Glutamatergic neuron (in vitro differentiated cells): Measurements from ENCODE around the gene CFDP1. TPM values are rescaled to one million over a fixed set of nuclear protein-coding genes. Genes with fewer than 3 reads are reported as not detected.
A peak's percentile ranks its signal among the peaks of the same experiment; 100 is the strongest.
"Not testable (repeated sequence)": the region's sequence is repeated elsewhere in the genome, so short reads cannot be mapped to it uniquely, and the experiment has no call there.

Experiments used
- DNase-seq: peaks from one replicate; pipeline ENCODE4 v3.0.0; 2022
- H3K27ac Mint-ChIP-seq: one replicate; pipeline ENCODE4 v1.8.0; 2020; ENCODE audit warnings: mild to moderate bottlenecking, mixed read lengths, inconsistent platforms; ENCODE audit not compliant: unreplicated experiment
- H3K27me3 Mint-ChIP-seq: one replicate; pipeline ENCODE4 v1.8.0; 2020; ENCODE audit warnings: mild to moderate bottlenecking, moderate library complexity, mixed read lengths, inconsistent platforms; ENCODE audit not compliant: unreplicated experiment
- H3K36me3 Mint-ChIP-seq: one replicate; pipeline ENCODE4 v1.8.0; 2020; ENCODE audit warnings: mild to moderate bottlenecking, mixed read lengths, inconsistent platforms; ENCODE audit not compliant: unreplicated experiment
- H3K4me1 Mint-ChIP-seq: one replicate; pipeline ENCODE4 v1.8.0; 2020; ENCODE audit warnings: mild to moderate bottlenecking, low read depth, mixed read lengths, inconsistent platforms; ENCODE audit not compliant: unreplicated experiment
- H3K4me3 Mint-ChIP-seq: one replicate; pipeline ENCODE4 v1.8.0; 2020; ENCODE audit warnings: mild to moderate bottlenecking, mixed read lengths, inconsistent platforms; ENCODE audit not compliant: unreplicated experiment
- H3K9me3 Mint-ChIP-seq: one replicate; pipeline ENCODE4 v1.8.0; 2020; ENCODE audit warnings: mild to moderate bottlenecking, moderate library complexity, mixed read lengths, inconsistent platforms; ENCODE audit not compliant: unreplicated experiment
- total RNA-seq: library from RNA; stranded (reverse); fragmentation: NEBNext Ultra II Directional; extraction: Animal tissue kit (Norgen Biotek cat#: 25700); gene quantifications from one replicate; pipeline ENCODE4 v1.2.1, GENCODE V29; 2021; ENCODE audit not compliant: unreplicated experiment
- TF ChIP-seq, protein P1 (sequence below): fragments of 200-600 bp; sonication (generic); IDR thresholded peaks from one replicate; pipeline ENCODE4 v1.5.0; 2021; ENCODE audit not compliant: partially characterized antibody, unreplicated experiment

Gene CFDP1
- total RNA-seq, 1 donor from 2014 or later: 60.1 TPM

DNA sequence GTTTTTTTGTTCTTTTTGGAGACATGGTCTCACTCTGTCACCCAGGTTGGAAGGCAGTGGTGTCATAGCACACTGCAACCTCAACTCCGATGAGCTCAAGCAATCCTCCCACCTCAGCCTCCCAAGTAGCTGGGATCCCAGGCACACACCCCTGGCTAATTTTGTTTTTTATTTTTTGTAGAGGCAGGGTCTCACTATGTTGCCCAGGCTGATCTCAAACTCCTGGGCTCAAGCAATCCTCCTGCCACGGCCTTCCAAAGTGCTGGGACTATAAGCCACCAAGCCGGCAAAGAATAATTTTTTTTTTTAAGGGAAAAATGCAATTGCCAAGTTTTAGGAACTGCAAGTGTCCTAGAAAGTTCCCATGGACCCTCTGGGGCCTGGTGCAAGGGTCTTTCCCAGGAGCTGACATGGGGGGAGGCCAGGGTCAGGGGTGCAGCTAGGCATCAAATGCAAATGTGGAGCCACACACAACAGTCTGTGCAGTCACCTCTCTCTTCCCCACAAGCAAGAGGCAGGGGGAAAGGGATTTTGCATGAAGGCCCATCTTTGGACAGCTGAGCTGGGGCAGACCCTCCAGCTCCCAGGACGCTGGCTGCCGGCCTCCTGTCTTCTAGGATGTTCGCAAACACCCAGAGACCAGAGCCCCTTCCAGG lies 161.7 kb downstream of the CFDP1 start:
- peaks cover 1% of the 10 kb centered on the region for H3K27me3 Mint-ChIP-seq
- H3K4me1 Mint-ChIP-seq: peaks cover 10% of the 10 kb centered on the region
- no peaks in the 10 kb centered on the region for H3K36me3 Mint-ChIP-seq
- no peak overlapping the region for H3K4me3 Mint-ChIP-seq
- peak overlapping the region; percentile 22 for H3K27ac Mint-ChIP-seq
- peaks cover 6% of the 10 kb centered on the region for H3K9me3 Mint-ChIP-seq
- DNase-seq: no peak
- TF ChIP-seq, protein P1, sequence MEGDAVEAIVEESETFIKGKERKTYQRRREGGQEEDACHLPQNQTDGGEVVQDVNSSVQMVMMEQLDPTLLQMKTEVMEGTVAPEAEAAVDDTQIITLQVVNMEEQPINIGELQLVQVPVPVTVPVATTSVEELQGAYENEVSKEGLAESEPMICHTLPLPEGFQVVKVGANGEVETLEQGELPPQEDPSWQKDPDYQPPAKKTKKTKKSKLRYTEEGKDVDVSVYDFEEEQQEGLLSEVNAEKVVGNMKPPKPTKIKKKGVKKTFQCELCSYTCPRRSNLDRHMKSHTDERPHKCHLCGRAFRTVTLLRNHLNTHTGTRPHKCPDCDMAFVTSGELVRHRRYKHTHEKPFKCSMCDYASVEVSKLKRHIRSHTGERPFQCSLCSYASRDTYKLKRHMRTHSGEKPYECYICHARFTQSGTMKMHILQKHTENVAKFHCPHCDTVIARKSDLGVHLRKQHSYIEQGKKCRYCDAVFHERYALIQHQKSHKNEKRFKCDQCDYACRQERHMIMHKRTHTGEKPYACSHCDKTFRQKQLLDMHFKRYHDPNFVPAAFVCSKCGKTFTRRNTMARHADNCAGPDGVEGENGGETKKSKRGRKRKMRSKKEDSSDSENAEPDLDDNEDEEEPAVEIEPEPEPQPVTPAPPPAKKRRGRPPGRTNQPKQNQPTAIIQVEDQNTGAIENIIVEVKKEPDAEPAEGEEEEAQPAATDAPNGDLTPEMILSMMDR: no peak

DNA sequence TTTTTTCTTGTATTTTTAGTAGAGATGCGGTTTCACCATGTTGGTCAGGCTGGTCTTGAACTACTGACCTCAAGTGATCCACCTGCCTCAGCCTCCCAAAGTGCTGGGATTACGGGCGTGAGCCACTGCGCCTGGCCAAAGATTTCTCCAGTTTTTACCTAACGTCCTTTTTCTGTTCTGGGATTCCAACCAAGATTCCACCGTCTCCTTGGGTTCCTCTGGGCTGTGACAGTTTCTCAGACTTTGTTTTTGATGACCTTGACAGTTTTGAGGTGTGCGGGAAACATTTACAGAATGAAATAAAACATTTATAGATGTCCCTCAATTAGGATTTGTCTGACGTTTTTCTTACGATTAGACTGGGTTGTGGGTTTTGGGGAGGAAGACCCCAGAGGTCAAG lies 163.9 kb downstream of the CFDP1 start:
- peaks cover 14% of the 10 kb centered on the region for H3K4me1 Mint-ChIP-seq
- not testable (repeated sequence) for H3K4me3 Mint-ChIP-seq, DNase-seq, H3K27ac Mint-ChIP-seq, H3K27me3 Mint-ChIP-seq, H3K9me3 Mint-ChIP-seq, H3K36me3 Mint-ChIP-seq

DNA sequence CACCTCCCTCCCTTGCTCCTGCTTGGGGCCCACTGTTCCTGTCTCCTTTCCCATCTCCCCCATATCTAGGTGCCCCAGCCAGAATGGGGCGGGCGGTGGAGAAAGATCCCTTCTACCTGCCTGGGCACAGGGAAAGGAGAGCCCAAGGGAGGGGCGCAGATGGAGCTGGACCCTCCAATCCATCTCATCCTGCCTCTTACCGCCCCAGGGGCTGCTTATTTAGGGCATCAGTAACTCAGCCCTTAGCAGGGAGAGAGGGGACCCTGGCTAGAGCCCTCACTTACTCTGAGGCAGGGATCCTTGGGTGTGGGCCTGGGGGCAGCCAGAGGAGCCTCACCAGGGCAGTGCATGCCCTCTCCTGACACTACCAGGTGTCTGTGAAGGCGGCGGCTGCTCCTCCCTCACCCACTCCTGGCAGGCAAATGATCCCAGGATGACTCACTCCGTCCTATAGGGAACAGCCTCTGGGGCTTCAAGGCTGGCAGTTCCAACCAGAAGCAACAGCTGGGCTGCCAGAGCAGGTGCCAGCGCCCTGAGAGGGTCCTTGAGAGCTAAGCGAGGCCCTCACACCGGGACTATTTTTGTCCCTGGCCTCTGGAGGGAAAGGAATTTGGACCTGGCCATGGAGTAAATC lies 165.6 kb downstream of the CFDP1 start:
- peaks cover 11% of the 10 kb centered on the region for H3K9me3 Mint-ChIP-seq
- DNase-seq: no peak
- H3K27me3 Mint-ChIP-seq: peaks cover 14% of the 10 kb centered on the region
- no peak overlapping the region for H3K27ac Mint-ChIP-seq
- peaks cover 27% of the 10 kb centered on the region for H3K4me1 Mint-ChIP-seq
- TF ChIP-seq, protein P1: no peak
- no peak overlapping the region for H3K4me3 Mint-ChIP-seq
- H3K36me3 Mint-ChIP-seq: no peaks in the 10 kb centered on the region

DNA sequence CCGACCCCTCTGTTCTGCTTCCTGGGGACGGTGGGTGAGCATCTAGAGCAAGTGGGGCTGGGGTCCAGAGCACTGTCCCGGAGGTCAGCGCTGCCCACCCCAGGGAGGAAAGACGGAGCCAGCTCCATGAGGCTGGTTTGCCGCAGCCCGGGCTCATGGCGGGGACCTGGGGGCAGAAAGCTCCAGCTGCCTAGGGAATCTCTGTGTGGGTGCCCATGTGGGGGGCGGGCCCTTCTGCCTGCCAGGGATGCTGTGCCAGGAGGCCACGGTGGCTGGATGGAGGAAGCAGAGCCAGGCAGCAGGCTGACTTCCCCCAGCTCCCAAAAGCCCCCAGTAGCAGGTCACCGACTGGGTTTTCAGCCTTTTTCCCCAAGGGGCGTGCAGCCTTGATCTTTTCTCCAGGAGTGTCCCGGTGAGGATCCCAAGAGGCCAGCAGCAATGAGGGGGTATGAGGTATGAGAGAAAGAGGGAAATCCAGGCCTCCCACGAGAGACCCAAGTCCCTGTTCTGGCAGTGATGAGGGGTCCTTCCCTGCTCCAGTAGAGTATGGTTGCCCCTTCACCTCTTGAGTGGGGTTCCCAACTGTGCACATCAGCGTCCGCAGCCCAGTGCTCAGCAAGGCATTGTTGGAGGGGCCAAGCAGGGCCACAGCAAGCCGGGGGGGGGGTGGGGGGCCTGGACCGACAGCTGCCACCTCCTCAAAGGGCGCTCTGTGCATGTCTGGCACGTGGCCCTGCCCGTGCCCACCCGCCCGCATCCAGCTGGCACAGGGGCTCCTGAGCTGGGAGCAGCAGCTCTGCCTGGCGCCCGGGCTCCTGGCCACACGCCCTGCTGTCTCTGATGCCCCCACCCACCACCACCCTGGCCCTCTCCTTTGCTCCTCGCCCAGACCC lies 166.3 kb downstream of the CFDP1 start:
- no peak for DNase-seq
- H3K27ac Mint-ChIP-seq: peak overlapping the region; percentile 93

More for the DNA sequence above, 166.3 kb downstream of the CFDP1 start:
- no peaks in the 10 kb centered on the region for H3K36me3 Mint-ChIP-seq
- peaks cover 14% of the 10 kb centered on the region for H3K27me3 Mint-ChIP-seq
- peak overlapping the region; percentile 81 for H3K4me3 Mint-ChIP-seq
- TF ChIP-seq, protein P1: no peak
- peaks cover 11% of the 10 kb centered on the region for H3K9me3 Mint-ChIP-seq
- H3K4me1 Mint-ChIP-seq: peaks cover 33% of the 10 kb centered on the region
